Muscle of back (tissue), 11 donors: Measurements from ENCODE around the gene GZMH. TPM values are rescaled to one million over a fixed set of nuclear protein-coding genes. Genes with fewer than 3 reads are reported as not detected.
"Not testable (repeated sequence)": the region's sequence is repeated elsewhere in the genome, so short reads cannot be mapped to it uniquely, and the experiment has no call there.

ENCODE experiments used
- DNase-seq, 3 donors: peaks; one replicate each; pipeline versions ENCODE4 v3.0.0 to v3.0.0-alpha.2; 2013
- polyA plus RNA-seq, 10 donors: library from polyadenylated mRNA; unstranded; fragments of 120-200 nt; gene quantifications; one replicate each; pipeline ENCODE4 v1.2.1, GENCODE V29; 2013; ENCODE audit not compliant: insufficient read length in 10 of 10

Gene GZMH
- polyA plus RNA-seq, 10 donors = 0.19 to 0.99 (median 0.56) TPM; not detected in 6

DNA sequence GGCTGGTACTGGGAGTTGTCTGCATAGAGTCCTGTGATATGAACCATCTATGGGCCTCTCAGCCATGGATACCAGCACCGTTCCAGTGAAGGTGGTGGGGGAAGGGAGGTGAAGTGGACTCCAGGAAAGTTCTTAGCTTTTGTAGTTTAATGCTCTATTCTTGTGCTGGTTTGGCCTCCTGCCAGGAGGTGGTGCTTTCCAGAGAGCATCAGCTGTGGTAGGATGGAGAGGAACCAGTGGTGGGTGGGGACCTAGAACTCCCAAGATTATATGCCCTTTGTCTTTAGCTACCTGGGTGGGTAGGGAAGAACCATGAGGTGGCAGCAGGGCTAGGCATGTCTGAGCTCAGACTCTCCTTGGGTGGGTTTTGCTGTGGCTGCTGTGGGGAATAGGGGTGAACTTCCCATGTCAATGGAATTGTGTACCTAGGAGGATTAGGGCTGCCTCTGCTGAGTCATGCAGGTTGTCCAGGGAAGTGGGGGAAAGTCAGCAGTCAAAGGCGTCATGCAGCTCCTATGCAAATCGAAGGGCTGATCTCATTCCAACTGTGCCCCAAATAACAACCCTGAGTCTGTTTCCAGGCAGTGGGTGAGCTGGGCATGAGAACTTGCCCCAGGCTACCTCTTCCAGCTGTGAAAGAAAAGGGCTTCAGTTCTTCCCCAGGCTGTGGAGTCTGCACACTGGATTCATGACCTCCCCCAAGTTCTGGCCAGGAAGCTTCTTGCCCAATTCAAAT lies 14.2 kb downstream of the GZMH start:
- DNase-seq = no peak

DNA sequence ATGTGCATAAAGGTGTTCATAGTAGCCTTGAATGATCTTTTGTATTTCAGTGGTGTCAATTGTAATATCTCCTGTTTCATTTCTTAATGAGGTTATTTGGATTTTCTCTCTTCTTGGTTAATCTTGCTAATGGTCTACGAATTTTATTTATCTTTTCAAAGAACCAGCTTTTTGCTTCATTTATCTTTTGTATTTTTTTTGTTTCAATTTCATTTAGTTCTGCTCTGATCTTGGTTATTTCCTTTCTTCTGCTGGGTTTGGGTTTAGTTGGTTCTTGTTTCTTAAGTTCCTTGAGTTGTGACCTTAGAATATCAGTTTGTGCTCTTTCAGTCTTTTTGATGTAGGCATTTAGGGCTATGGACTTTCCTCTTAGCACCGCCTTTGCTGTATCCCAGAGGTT lies 18.5 kb downstream of the GZMH start:
- not testable (repeated sequence) for DNase-seq

DNA sequence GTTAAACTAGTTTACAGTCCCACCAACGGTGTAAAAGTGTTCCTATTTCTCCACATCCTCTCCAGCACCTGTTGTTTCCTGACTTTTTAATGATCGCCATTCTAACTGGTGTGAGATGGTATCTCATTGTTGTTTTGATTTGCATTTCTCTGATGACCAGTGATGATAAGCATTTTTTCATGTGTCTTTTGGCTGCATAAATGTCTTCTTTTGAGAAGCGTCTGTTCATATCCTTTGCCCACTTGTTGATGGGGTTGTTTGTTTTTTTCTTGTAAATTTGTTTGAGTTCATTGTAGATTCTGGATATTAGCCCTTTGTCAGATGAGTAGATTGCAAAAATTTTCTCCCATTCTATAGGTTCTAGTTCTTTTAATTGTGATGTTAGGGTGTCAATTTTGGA lies 25.1 kb downstream of the GZMH start:
- DNase-seq = not testable (repeated sequence)

DNA sequence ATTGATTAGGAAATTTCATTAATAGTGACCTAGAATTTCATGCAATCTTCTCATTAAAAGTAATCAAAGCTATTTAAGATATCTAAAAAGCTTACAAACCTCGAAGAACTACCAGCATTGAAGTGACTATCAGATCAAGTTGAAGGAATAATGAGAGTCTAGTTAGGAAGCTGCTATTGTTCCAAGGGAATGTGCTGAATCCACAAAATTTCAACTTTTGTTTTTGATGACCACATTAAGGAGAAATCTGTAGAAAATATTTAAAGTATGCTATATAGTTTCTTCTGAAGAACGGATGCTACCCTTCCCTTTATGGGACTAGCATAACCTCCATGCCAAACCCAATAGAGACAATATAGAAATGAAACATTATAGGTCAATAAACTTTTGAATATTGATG lies 30.9 kb downstream of the GZMH start:
- no peak for DNase-seq

DNA sequence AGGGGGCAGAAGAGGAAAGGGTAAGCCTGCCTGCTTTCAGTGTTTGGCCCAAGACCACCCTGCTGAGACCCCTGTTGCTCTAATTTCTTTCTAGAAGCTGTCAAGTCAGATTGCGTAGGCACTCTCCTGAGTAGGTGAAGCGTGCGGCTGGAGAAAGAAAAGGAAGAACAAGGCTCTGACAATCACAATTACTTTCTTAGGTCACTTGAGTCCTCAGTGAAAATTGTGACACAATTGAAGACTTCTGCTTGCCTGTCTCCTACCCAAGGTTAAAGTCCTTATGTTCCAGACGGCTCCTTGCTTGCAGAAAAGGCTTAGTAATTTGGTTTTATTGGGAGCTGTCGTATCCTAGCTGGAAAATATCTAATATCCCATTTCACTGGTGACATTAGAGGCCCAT lies 32.7 kb downstream of the GZMH start:
- no peak for DNase-seq

DNA sequence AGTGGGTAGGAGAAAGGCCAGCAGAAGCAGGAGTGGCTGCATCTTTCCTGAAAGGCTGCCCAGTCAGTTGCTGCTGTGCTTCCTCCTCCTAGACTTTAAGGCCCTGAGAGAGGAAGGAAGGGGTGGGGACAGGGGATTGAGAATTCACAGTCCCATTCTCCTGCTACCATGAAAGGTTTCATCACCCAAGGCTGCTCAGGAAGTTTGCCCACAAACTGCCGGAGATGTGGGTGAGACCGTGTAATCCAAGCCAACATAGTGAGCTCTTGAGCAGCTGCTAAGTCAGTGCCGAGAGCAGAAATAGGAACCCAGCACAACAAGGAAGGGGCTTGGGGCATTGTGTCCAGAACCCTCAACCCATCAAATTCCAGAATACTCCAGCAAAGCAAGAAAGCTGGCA lies 33.3 kb downstream of the GZMH start, which contains the start of gene CTSG:
Gene CTSG (minus strand): TSS at position 69 of the 400 bp plus-strand sequence. CDS start 27 bp downstream, at position 42.
- DNase-seq = no peak

DNA sequence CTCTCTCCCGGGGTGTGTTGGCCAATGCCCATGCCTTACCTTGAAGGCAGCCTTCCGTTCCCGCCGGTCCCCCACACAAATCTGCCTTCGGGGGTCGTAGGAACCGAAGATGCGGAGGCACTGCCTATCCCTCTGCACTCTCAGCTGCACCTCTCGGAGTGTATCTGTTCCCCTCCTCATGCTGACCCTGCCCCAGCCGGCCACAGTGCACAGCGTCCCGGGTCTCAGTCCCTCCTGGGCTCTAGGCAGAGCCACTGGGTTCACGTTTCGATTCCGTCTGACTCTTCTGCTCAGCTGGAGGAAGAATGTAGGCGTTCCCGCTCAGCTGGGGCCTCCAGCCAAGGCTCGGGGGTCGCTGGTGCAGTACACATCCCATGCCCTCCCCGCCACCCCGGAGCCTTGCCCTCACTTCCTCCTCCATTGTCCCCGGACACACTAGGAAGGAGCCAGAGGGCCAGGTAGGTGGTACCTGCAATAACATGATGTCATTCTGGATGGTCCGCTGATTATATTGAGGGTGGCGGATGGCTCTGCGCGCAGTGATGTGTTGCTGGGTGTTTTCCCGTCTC lies 35.2 kb downstream of the GZMH start:
- no peak for DNase-seq

DNA sequence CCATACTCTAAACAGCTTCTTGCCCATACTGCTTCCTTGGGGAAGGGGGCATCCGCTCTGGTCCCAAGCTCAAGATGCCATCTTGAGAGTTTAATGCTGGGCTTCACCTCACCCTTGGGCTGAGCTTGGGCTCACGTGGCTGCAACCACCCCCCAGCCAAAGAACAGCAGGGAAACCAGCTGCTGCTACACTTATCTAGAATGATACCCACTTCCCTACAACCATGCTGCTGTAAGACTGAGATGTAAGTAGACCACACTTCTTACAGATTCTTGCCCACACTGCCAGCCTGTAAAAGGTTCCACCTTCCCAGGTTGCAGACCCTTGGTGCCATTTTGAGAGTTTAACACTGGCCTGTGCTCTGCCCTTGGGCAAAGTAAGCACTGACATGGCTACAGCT lies 43.2 kb downstream of the GZMH start:
- no peak for DNase-seq

DNA sequence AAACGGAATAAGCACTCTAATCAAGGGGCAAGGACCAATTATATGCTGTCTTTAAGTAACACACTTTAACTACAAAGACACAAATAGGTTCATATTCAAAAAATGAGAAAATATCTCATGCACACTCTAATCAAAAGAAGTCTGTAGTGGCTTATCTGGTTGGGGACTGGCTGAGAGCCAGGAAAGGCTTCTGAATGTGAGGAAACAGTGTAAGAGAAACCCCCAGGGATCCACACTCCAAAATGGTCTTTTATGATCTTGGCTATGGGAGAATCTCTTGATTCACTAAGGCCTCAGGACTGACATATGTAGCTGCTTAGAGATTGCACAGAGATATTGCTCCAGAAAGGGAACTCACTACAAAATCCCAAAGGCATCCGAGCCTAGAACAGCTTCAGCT lies 43.7 kb downstream of the GZMH start:
- DNase-seq = no peak

DNA sequence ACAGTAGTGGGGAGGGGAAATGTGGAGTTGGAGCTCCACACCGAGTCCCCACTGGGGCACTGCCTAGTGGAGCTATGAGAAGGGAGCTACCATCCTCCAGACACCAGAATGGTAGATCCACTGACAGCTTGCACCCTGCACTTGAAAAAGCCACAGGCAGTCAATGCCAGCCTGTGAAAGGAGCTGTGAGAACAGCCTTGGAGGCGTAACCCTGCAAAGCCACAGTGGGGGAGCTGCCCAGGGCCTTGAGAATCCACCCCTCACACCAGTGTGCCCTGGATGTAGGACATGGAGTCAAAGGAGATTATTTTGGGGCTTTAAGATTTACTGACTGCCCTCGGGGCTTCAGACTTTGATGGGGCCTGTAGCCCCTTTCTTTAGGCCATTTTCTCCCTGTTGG lies 46.0 kb downstream of the GZMH start:
- no peak for DNase-seq

DNA sequence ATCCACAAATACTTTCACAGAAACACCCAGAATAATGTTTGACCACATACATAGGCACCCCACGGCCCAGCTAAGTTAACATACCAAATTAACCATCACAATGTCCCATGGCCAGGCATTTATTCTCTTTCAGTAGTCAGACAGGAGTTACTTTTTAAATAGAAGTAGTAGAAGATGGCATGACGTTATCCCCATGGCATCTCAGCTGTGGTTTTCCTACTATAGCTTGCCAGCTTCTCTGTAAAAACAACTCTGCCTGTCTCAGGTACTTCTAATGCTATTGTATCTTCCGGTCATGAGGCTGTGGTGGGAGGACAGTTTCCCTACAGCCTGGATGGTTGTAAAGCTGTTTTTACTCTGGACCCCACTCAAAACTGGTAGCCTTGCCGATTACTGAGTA lies 52.7 kb downstream of the GZMH start:
- no peak for DNase-seq

Other genes with a start within 250 kb of the GZMH start
- gene NFATC4, start 241.5 kb downstream of the GZMH start, polyA plus RNA-seq = 10 to 100 TPM; 34.0 to 69.3 (median 44.5) TPM
- gene NYNRIN, start 210.7 kb downstream of the GZMH start, polyA plus RNA-seq = 10 to 100 TPM; 23.9 to 40.6 (median 29.1) TPM
- 1 to 10 TPM; 1.4 to 3.4 (median 2.0) TPM for gene CBLN3, start 180.0 kb downstream of the GZMH start, polyA plus RNA-seq
- gene KHNYN, start 179.7 kb downstream of the GZMH start, polyA plus RNA-seq = 10 to 100 TPM; 29.0 to 41.0 (median 34.7) TPM
- gene SDR39U1, start 166.9 kb downstream of the GZMH start, polyA plus RNA-seq = 10 to 100 TPM; 36.4 to 55.6 (median 47.6) TPM
- under 1 TPM in 2 of 10 donors, not detected in 8; 0.14 to 0.34 TPM for gene CMA1, start 101.4 kb downstream of the GZMH start, polyA plus RNA-seq
- gene CTSG, start 33.4 kb downstream of the GZMH start, polyA plus RNA-seq = 1 to 10 TPM in 7 of 10 donors, under 1 TPM in 3; 0.73 to 3.1 (median 1.5) TPM
- gene GZMB, start 24.5 kb upstream of the GZMH start, polyA plus RNA-seq = under 1 TPM in 8 of 10 donors, not detected in 2; 0.24 to 0.85 (median 0.36) TPM